ENCODE measurements around the gene SMAD9. TPM values are rescaled to one million over a fixed set of nuclear protein-coding genes. Genes with fewer than 3 reads are reported as not detected.

Gene SMAD9
- polyA plus RNA-seq, 1 of the 3 experiments (the other 2 are of a cell fraction): 3.1 TPM

- TF ChIP-seq USF1 (IDR thresholded peaks at IDR 0.05; ENCODE audit: borderline replicate concordance, low read depth) (no peak), SMC3 (IDR thresholded peaks at IDR 0.05; ENCODE audit: low read depth, low read length) (no peak)
Measured at GRCh38 chr13:36818804-36819738, 101.0 kb downstream of the SMAD9 start, which contains the start of gene RFXAP (continued).

- TF ChIP-seq SMC3 (IDR thresholded peaks at IDR 0.05; ENCODE audit: low read depth, low read length) (no peak), TAF1 (IDR thresholded peaks at IDR 0.05; ENCODE audit: borderline replicate concordance, low read depth, low read length) (no peak), FOSL2 (IDR thresholded peaks at IDR 0.05; ENCODE audit: borderline replicate concordance, low read depth) (no peak), RAD21 (IDR thresholded peaks at IDR 0.05; ENCODE audit: low read length) (peak; percentile 43), JUND (IDR thresholded peaks at IDR 0.05) (no peak)
- CTCF ChIA-PET: interaction anchor here (1.0 to 1.2 kb wide), 2 partner anchors 40 to 182 kb away, joined by 3 read pairs; no protein-coding TSS in a partner anchor
- Histone ChIP-seq H3K79me2 (ENCODE audit: insufficient read depth) (peaks cover 38% of the 10 kb centered on the region), H3K9ac (no peak overlapping the region), H3K4me3 (ENCODE audit: low read depth in 2 of 2, low read length in 1 of 2) (peak overlapping the region; percentile 81 to 83), H3K4me2 (peak overlapping the region; percentile 90), H3K9me3 (no peaks in the 10 kb centered on the region), H4K20me1 (ENCODE audit: insufficient read depth) (no peaks in the 10 kb centered on the region), H3K27me3 (ENCODE audit: insufficient read depth) (no peaks in the 10 kb centered on the region), H3K27ac (ENCODE audit: low read depth in 2 of 2, low read length in 1 of 2) (peak overlapping the region in 1 of 2 experiments; percentile 36; a peak in 2 of 4 replicates), H2AFZ (ENCODE audit: low read depth) (peak overlapping the region; percentile 94), H3K9me2 (no peaks in the 10 kb centered on the region), H3K36me3 (replicated peaks in 1 of 2; ENCODE audit: control insufficient read depth in 1 of 2, insufficient read depth in 2 of 2, low read length in 1 of 2) (no peaks in the 10 kb centered on the region), H3F3A (replicated peaks; ENCODE audit: insufficient read depth) (no peaks in the 10 kb centered on the region), H3K4me1 (ENCODE audit: control insufficient read depth in 1 of 2, insufficient read depth in 2 of 2, low read depth in 1 of 2, low read length in 1 of 2) (peaks cover 0 to 4% of the 10 kb centered on the region in 2 experiments; a peak in 2 of 4 replicates)
- WGBS (ENCODE audit: low lambda C conversion rate): 26% methylated on average over 12 of the region's 12 CpGs
- DNase-seq: no peak
- POLR2A ChIA-PET: interaction anchor here (0.6 kb wide), 1 partner anchor 184 kb away, joined by 3 read pairs; no protein-coding TSS in a partner anchor
Measured at GRCh38 chr13:36817996-36818803, 101.8 kb downstream of the SMAD9 start.

GRCh38 chr13:36815062-36815461 is 105.0 kb downstream of the SMAD9 start:
- WGBS (ENCODE audit: low lambda C conversion rate): 33% methylated on average over 2 of the region's 2 CpGs
- Histone ChIP-seq H3K9me2 (no peaks in the 10 kb centered on the region), H3K9me3 (no peaks in the 10 kb centered on the region), H3K27ac (ENCODE audit: low read depth in 2 of 2, low read length in 1 of 2) (no peak overlapping the region), H3F3A (replicated peaks; ENCODE audit: insufficient read depth) (no peaks in the 10 kb centered on the region), H4K20me1 (ENCODE audit: insufficient read depth) (no peaks in the 10 kb centered on the region), H3K4me2 (no peak overlapping the region), H3K9ac (no peak overlapping the region), H3K36me3 (replicated peaks in 1 of 2; ENCODE audit: control insufficient read depth in 1 of 2, insufficient read depth in 2 of 2, low read length in 1 of 2) (no peaks in the 10 kb centered on the region), H3K4me1 (ENCODE audit: control insufficient read depth in 1 of 2, insufficient read depth in 2 of 2, low read depth in 1 of 2, low read length in 1 of 2) (peaks cover 0 to 2% of the 10 kb centered on the region in 2 experiments; a peak in 2 of 4 replicates), H3K27me3 (ENCODE audit: insufficient read depth) (no peaks in the 10 kb centered on the region), H2AFZ (ENCODE audit: low read depth) (no peak overlapping the region), H3K79me2 (ENCODE audit: insufficient read depth) (peaks cover 8% of the 10 kb centered on the region; the same call in 1 of the 2 replicates), H3K4me3 (ENCODE audit: low read depth in 2 of 2, low read length in 1 of 2) (no peak overlapping the region)
- ChIA-PET POLR2A (no interaction called here), CTCF (interaction anchor here (0.9 to 1.4 kb wide), 8 partner anchors 8 to 167 kb away, joined by 3 to 8 read pairs (median 3); no protein-coding TSS in a partner anchor)
- TF ChIP-seq RAD21 (IDR thresholded peaks at IDR 0.05; ENCODE audit: low read length) (peak; percentile 31; the same call in 1 of the 2 replicates), CTCF (IDR thresholded peaks at IDR 0.05) (peak; percentile 46), NFIC (IDR thresholded peaks at IDR 0.05; ENCODE audit: borderline replicate concordance) (no peak)
- DNase-seq: peak; percentile 24
